ENCODE measurements around the gene ANOS1. TPM values are rescaled to one million over a fixed set of nuclear protein-coding genes. Genes with fewer than 3 reads are reported as not detected.
"Not testable (repeated sequence)": the region's sequence is repeated elsewhere in the genome, so short reads cannot be mapped to it uniquely, and the experiment has no call there.

The ANOS1 gene
- total RNA-seq, 2 experiments from 2014 or later = not detected

DNA sequence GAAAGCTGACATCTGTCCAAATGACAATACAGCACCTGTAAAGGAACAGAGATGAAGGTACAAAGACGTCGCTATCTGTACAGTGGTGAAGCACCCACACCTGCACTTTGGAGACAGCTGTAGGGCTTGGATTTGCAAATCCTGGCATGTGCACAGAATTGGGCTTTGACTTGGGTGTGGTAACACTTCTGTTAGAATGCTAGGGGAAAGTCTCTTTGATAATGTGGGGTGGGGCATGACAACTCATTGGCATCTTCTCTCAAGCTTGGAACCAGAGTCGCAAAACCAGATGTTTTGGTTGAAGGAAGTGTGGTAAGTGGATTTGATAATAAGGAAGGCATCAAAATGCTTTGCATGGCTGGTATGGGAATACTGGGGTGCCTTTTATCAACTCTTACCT lies 211.8 kb downstream of the ANOS1 start:
- no peaks in the 10 kb centered on the region for H3K27me3 Mint-ChIP-seq
- H3K27ac Mint-ChIP-seq = no peak overlapping the region
- H3K4me1 Mint-ChIP-seq = no peaks in the 10 kb centered on the region
- CTCF ChIA-PET = no interaction called here
- DNase-seq = no peak
- H3K36me3 Mint-ChIP-seq (ENCODE audit: low read depth) = no peaks in the 10 kb centered on the region
- H3K4me3 Mint-ChIP-seq = no peak overlapping the region
- peaks cover 3% of the 10 kb centered on the region for H3K9me3 Mint-ChIP-seq
- POLR2A ChIA-PET = no interaction called here

DNA sequence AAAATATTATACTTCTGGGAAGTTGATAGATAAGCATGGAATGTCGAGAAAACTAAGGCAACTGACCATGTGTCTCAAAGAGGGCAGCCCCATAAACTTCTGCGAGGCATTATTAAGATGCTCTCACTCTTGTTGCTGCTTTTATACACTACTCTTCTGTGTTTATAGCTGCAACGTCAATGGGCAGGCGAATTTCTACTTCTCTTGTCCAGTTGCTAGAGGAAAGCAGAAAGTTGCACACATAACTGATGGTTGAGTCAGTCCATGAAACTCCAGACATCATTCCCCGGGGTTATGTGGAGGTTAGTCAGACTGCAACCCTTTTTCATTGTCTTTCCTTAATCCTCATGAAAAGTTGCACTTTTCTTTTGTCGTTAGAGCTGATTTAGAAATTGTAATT lies 227.5 kb downstream of the ANOS1 start:
- no peaks in the 10 kb centered on the region for H3K27me3 Mint-ChIP-seq
- CTCF ChIA-PET = no interaction called here
- H3K27ac Mint-ChIP-seq = no peak overlapping the region
- no peak overlapping the region for H3K4me3 Mint-ChIP-seq
- H3K4me1 Mint-ChIP-seq = no peaks in the 10 kb centered on the region
- H3K9me3 Mint-ChIP-seq = no peaks in the 10 kb centered on the region
- POLR2A ChIA-PET = no interaction called here
- no peaks in the 10 kb centered on the region for H3K36me3 Mint-ChIP-seq (ENCODE audit: low read depth)
- DNase-seq = no peak

DNA sequence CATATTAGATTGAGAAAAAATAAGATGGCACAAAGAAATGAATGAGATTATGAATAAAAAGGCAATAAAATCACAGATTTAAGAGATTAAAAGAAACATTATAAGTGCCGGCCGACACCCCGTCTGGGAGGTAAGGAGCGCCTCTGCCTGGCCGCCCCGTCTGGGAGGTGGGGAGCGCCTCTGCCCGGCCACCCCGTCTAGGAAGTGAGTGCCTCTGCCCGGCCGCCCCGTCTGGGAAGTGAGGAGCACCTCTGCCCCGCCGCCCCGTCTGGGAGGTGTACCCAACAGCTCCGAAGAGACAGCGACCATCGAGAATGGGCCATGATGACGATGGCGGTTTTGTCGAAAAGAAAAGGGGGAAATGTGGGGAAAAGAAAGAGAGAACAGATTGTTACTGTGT lies 229.8 kb downstream of the ANOS1 start:
- H3K9me3 Mint-ChIP-seq, POLR2A ChIA-PET: not testable (repeated sequence)

DNA sequence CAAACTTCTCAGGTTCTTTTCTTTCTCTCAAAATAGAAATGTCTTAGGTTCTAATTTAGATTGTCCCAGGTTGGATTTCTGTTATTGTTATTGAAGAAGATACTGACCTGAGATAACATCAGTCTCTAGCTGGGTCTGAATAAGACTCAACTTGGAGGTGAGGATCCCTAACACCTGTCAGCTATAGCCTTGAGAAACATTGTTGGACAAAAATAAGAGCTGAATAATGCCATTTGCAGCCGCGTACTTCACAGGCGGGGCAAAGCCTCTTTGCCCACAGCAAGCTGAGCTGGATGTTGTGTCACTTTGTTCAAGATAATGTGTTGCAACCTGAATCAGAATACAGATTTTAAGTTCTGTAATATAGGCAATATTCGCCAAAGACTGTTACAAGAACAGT lies 231.7 kb downstream of the ANOS1 start:
- POLR2A ChIA-PET = no interaction called here
- H3K9me3 Mint-ChIP-seq = no peaks in the 10 kb centered on the region
- no peak overlapping the region for H3K27ac Mint-ChIP-seq
- no peaks in the 10 kb centered on the region for H3K36me3 Mint-ChIP-seq (ENCODE audit: low read depth)
- no peaks in the 10 kb centered on the region for H3K4me1 Mint-ChIP-seq
- no peak for DNase-seq
- no peak overlapping the region for H3K4me3 Mint-ChIP-seq
- CTCF ChIA-PET = no interaction called here
- H3K27me3 Mint-ChIP-seq = no peaks in the 10 kb centered on the region

More for the DNA sequence above, 229.8 kb downstream of the ANOS1 start:
- H3K27me3 Mint-ChIP-seq; H3K27ac Mint-ChIP-seq; H3K4me1 Mint-ChIP-seq; DNase-seq; H3K36me3 Mint-ChIP-seq (ENCODE audit: low read depth); CTCF ChIA-PET; H3K4me3 Mint-ChIP-seq: not testable (repeated sequence)

DNA sequence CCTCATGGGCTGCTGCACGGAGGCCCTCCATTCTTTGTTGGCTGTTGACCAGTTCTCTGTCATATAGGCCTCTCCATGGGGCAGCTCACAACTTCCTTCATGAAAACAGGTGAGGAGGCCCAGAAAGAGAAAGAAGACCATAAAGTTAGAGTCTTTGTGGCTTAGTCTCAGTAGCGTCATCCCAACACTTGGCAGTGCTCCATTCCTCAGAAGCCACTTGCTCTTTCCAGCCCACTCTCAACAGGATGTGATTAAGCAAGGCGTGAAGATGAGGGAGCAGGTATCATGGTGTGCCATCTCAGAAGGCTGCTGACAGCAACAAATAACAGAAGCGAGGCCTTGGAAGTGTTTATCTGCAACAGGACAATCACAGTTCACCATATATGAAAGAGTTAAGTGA lies 236.9 kb downstream of the ANOS1 start:
- POLR2A ChIA-PET; H3K27ac Mint-ChIP-seq; CTCF ChIA-PET; H3K36me3 Mint-ChIP-seq (ENCODE audit: low read depth); H3K4me3 Mint-ChIP-seq; H3K9me3 Mint-ChIP-seq; DNase-seq; H3K27me3 Mint-ChIP-seq; H3K4me1 Mint-ChIP-seq: not testable (repeated sequence)

DNA sequence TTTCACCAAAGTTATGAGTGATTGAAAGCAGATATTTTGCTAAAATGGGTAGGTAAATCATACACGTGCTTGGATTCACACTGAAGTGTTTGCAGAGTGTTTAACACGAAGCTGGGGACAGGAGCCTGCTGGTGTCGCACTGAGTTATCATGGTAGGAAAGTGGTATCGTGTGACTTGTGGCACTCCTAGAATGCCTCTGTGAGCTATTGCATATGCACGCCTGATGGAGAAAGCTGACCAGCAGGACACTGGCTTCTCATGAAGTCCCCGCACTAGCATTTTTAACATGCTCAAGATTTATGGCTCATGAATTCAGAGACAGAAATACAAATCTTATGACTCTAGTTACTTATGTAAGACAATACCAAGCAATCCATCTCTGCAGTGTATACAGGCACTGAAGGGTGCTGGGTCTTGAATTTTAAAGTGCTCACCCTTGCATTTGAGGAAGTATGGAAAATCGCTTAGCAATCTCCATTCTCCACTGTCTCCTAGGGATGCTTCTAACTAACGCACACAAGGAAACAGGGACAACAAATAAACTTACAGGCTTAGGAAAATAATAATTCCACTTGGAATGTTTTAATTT lies 247.5 kb downstream of the ANOS1 start:
- ChIA-PET POLR2A (no interaction called here), CTCF (no interaction called here)
- DNase-seq = no peak
- Mint-ChIP-seq H3K27me3 (no peaks in the 10 kb centered on the region), H3K4me1 (no peaks in the 10 kb centered on the region), H3K4me3 (no peak overlapping the region), H3K27ac (no peak overlapping the region), H3K36me3 (ENCODE audit: low read depth) (no peaks in the 10 kb centered on the region), H3K9me3 (no peaks in the 10 kb centered on the region)

Other genes starting within 250 kb of the ANOS1 start
- gene FAM9A, start 69.2 kb upstream of the ANOS1 start, total RNA-seq = not detected

Data from activated CD4-positive, alpha-beta memory T cell treated with anti-CD3 and anti-CD28 coated beads, Interleukin-2, amount 10 ng/mL, durations not matched to agents 7 days and 5 days (primary cell).